H1 (cell line): Measurements from ENCODE around the gene ERAS. TPM values are rescaled to one million over a fixed set of nuclear protein-coding genes. Genes with fewer than 3 reads are reported as not detected.

Experiments
- ZNF274 ChIP-seq: IDR thresholded peaks from 2 replicates; pipeline ENCODE4 v1.7.0; 2012; ENCODE audit warnings: low read length, borderline replicate concordance; ENCODE audit errors: extremely low read depth
- polyA plus RNA-seq, 7 experiments: library from polyadenylated mRNA; depleted of rRNA in 3 of 7; stranded (reverse) in 5 of 7; unstranded in 2 of 7; fragments of >200 nt in 5 of 7; fragments of 200-250 nt in 2 of 7; gene quantifications; 1 replicate in 5 of 7; 2 replicates in 1 of 7; 4 replicates in 1 of 7; pipeline versions ENCODE4 v1.2.1 to v1.2.3, GENCODE V29; 2011 to 2013; ENCODE audit warnings: missing spikeins in 2 of 7, mixed read lengths in 2 of 7
- total RNA-seq: library from RNA; stranded (reverse); fragmentation: NEBNext Ultra II Directional; extraction: Animal tissue kit (Norgen Biotek cat#: 25700); gene quantifications from 2 replicates; pipeline ENCODE4 v1.2.1, GENCODE V29; 2021

The ERAS gene
- total and polyA plus RNA-seq, 2 of the 8 experiments (the other 6 are each of a cell fraction or from before 2014, with no cell fraction given): 0.70 TPM; not detected in 1

GRCh38 chrX:48790477-48790876 is 35.8 kb upstream of the ERAS start (continued):
- TF ChIP-seq ZNF274: no peak
